Osteoblast (primary cell): ENCODE measurements around the gene FAM110D. TPM values are rescaled to one million over a fixed set of nuclear protein-coding genes. Genes with fewer than 3 reads are reported as not detected.
A peak's percentile ranks its signal among the peaks of the same experiment; 100 is the strongest.

Experiments
- DNase-seq: peaks from one replicate; pipeline ENCODE4 v3.0.0; 2011; ENCODE audit warnings: low spot score, mixed read lengths; ENCODE audit not compliant: insufficient read length; ENCODE audit errors: missing footprints
- H2AFZ ChIP-seq: 2 replicates; pipeline ENCODE4 v1.6.0; 2011; ENCODE audit warnings: mild to moderate bottlenecking, low read length
- H3K27ac ChIP-seq: 2 replicates; pipeline ENCODE4 v1.5.1; 2011; ENCODE audit warnings: mild to moderate bottlenecking, low read depth, low read length, moderate library complexity
- H3K27me3 ChIP-seq: 2 replicates; pipeline ENCODE4 v1.6.0; 2012; ENCODE audit warnings: mild to moderate bottlenecking, control low read depth, inconsistent platforms, low read length, moderate library complexity; ENCODE audit not compliant: insufficient read depth
- H3K36me3 ChIP-seq: 2 replicates; pipeline ENCODE4 v1.5.1; 2011; ENCODE audit warnings: mild to moderate bottlenecking, low read length, control low read depth, moderate library complexity; ENCODE audit not compliant: insufficient read depth
- H3K4me1 ChIP-seq: 2 replicates; pipeline ENCODE4 v1.5.1; 2011; ENCODE audit warnings: mild to moderate bottlenecking, low read length, control low read depth, moderate library complexity; ENCODE audit not compliant: insufficient read depth
- H3K4me2 ChIP-seq: 2 replicates; pipeline ENCODE4 v1.6.0; 2011; ENCODE audit warnings: mild to moderate bottlenecking, low read length; ENCODE audit not compliant: insufficient read depth
- H3K4me3 ChIP-seq: fragments of 200-600 bp; sonication (generic); 3 replicates; pipeline ENCODE4 v1.5.1; 2012; ENCODE audit warnings: mild to moderate bottlenecking, low read length, inconsistent platforms; ENCODE audit not compliant: insufficient read depth
- H3K79me2 ChIP-seq: 2 replicates; pipeline ENCODE4 v1.6.0; 2012; ENCODE audit warnings: mild to moderate bottlenecking, low read length, control low read depth, inconsistent platforms; ENCODE audit not compliant: insufficient read depth
- H3K9me3 ChIP-seq: 2 replicates; pipeline ENCODE4 v1.5.1; 2011; ENCODE audit warnings: low read depth, low read length, control low read depth
- H4K20me1 ChIP-seq: 2 replicates; pipeline ENCODE4 v1.6.0; 2012; ENCODE audit warnings: mild to moderate bottlenecking, low read length, control low read depth; ENCODE audit not compliant: insufficient read depth
- total RNA-seq: library from RNA; depleted of rRNA; stranded (reverse); fragments of >200 nt; gene quantifications from 2 replicates; pipeline ENCODE4 v1.2.3, GENCODE V29; 2012
- TF ChIP-seq, protein P1 (sequence below): IDR thresholded peaks from 2 replicates; pipeline ENCODE4 v1.5.1; 2011; ENCODE audit warnings: mild to moderate bottlenecking, low read depth, low read length, moderate library complexity; ENCODE audit errors: extremely low read depth

Gene FAM110D
- total RNA-seq, 1 donor, result not detected

DNA sequence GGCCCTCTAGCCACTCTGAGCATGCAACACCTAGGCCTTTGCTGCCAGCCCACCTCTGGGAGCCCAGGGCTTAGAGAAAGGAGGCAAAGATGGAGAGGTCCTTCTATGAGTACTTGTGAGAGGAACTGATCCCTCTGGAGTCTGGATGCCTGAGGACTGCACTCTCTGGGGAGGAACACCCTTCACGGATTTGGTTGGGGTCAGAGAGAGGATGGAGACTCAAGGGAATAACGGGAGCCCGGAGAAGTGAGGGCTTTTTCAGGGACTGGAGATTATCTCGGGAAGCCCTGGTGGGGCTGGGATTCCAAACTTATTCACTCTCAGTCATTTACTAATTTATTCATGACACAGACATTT is 10.3 kb downstream of the FAM110D start:
- Histone ChIP-seq H3K27ac (no peak overlapping the region), H3K79me2 (peaks cover 16% of the 10 kb centered on the region), H3K4me2 (peak overlapping the region; percentile 94), H2AFZ (peak overlapping the region; percentile 87), H3K4me1 (peaks cover 9% of the 10 kb centered on the region), H3K27me3 (peaks cover 5% of the 10 kb centered on the region), H4K20me1 (peaks cover 3% of the 10 kb centered on the region), H3K9me3 (no peaks in the 10 kb centered on the region), H3K4me3 (peak overlapping the region; percentile 96), H3K36me3 (no peaks in the 10 kb centered on the region)
- TF ChIP-seq, protein P1, sequence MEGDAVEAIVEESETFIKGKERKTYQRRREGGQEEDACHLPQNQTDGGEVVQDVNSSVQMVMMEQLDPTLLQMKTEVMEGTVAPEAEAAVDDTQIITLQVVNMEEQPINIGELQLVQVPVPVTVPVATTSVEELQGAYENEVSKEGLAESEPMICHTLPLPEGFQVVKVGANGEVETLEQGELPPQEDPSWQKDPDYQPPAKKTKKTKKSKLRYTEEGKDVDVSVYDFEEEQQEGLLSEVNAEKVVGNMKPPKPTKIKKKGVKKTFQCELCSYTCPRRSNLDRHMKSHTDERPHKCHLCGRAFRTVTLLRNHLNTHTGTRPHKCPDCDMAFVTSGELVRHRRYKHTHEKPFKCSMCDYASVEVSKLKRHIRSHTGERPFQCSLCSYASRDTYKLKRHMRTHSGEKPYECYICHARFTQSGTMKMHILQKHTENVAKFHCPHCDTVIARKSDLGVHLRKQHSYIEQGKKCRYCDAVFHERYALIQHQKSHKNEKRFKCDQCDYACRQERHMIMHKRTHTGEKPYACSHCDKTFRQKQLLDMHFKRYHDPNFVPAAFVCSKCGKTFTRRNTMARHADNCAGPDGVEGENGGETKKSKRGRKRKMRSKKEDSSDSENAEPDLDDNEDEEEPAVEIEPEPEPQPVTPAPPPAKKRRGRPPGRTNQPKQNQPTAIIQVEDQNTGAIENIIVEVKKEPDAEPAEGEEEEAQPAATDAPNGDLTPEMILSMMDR, result no peak
- peak; percentile 78 for DNase-seq

DNA sequence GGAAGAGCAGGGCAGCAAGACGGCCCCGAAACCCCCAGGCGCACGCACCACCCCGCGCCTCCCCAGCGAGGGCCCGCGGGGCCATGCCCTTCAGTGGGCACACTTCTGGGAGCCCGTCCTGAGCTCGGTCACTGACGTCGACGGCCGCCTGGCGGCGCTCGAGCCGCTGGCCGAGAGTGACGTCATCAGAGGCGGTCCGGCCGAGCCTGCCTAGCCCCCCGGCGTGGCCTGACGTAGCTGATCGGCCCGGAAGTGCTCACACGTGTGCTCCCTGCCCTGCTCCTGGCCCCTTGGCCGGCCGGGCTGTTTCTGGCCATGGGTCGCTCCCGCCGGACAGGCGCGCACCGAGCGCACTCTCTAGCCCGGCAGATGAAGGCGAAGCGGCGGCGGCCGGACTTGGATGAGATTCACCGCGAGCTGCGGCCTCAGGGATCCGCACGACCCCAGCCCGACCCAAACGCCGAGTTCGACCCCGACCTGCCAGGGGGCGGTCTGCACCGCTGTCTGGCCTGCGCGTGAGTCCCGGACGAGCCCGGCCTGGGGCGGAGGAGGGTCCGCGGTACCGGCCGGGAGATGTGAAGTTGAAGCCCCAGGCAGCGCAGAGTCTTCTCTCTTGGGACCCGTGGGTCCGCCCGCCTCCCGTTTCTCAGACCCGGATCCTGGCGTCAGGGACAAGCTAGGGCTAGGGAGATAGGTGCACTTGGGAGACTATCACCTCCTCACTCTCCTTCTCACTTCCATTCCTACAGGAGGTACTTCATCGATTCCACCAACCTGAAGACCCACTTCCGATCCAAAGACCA is 11.0 kb downstream of the FAM110D start, which contains the start of gene ZNF593:
TSS of gene ZNF593 (plus strand) at position 240 of the 803 bp plus-strand sequence. CDS start at position 316, 76 bp downstream.
- H3K79me2 ChIP-seq, result peaks cover 16% of the 10 kb centered on the region
- peak; percentile 100 for DNase-seq
- peaks cover 5% of the 10 kb centered on the region for H3K27me3 ChIP-seq
- peaks cover 9% of the 10 kb centered on the region for H3K4me1 ChIP-seq
- no peaks in the 10 kb centered on the region for H3K9me3 ChIP-seq
- peak within 1 kb of the TSS; percentile 94 for H3K4me2 ChIP-seq
- peak within 1 kb of the TSS; percentile 96 for H3K4me3 ChIP-seq
- H2AFZ ChIP-seq, result peak within 1 kb of the TSS; percentile 87
- TF ChIP-seq, protein P1, result peak; percentile 78
- H3K27ac ChIP-seq, result peak within 1 kb of the TSS; percentile 81
- no peaks in the 10 kb centered on the region for H3K36me3 ChIP-seq
- H4K20me1 ChIP-seq, result peaks cover 3% of the 10 kb centered on the region

DNA sequence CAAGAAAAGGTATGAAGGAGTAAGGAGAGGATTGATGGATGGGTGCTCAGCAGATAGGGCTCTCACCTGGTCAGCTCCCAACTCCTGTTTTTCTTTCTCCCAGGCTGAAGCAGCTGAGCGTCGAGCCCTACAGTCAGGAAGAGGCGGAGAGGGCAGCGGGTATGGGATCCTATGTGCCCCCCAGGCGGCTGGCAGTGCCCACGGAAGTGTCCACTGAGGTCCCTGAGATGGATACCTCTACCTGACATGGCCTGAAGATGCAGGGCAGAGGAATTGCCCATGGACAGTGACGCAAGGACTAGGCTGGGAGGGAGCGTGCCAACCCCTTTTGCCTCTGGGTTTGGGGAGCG is 11.6 kb downstream of the FAM110D start:
- Histone ChIP-seq H3K27ac (peak overlapping the region; percentile 81), H3K27me3 (peaks cover 1% of the 10 kb centered on the region)

More for the DNA sequence above, 11.6 kb downstream of the FAM110D start:
- Histone ChIP-seq H3K36me3 (no peaks in the 10 kb centered on the region), H3K9me3 (no peaks in the 10 kb centered on the region), H3K4me2 (peak overlapping the region; percentile 94), H2AFZ (peak overlapping the region; percentile 87), H3K4me1 (peaks cover 9% of the 10 kb centered on the region), H3K4me3 (peak overlapping the region; percentile 96), H4K20me1 (peaks cover 3% of the 10 kb centered on the region), H3K79me2 (peaks cover 16% of the 10 kb centered on the region)
- DNase-seq, result no peak
- TF ChIP-seq, protein P1, result no peak
